IMR-90 (cell line): Measurements from ENCODE around the gene CAGE1. TPM values are rescaled to one million over a fixed set of nuclear protein-coding genes. Genes with fewer than 3 reads are reported as not detected.

Experiments
- ATAC-seq: fragments of 200-7000 bp; cut with Tn5 transposase; 2 replicates; pipeline ENCODE4 v1.9.1; 2020; ENCODE audit warnings: low read depth, mild to moderate bottlenecking, moderate library complexity
- BruUV-seq: library from RNA; stranded (reverse); fragments of 400-500 nt; replicated peaks from 2 replicates; lab custom pipeline; 2021; lab: Mats Ljungman, UMichigan
- CTCF ChIA-PET: fragments of 300-600 bp; formaldehyde crosslinking; extraction: SDS; loops from one replicate; lab custom pipeline; 2021; ENCODE audit warnings: antibody characterized with exemption; lab: Yijun Ruan, JAX
- POLR2A ChIA-PET: fragments of 300-600 bp; sonication (Branson Sonifier 250); formaldehyde crosslinking; loops from one replicate; lab custom pipeline; 2022; ENCODE audit warnings: antibody characterized with exemption; ENCODE audit not compliant: unreplicated experiment; lab: Charles Lee
- DNase-seq: peaks from one replicate; pipeline ENCODE4 v3.0.0; 2013
- H2AFZ ChIP-seq: replicated peaks from 2 replicates; pipeline ENCODE3; 2013; ENCODE audit warnings: low read length, mild to moderate bottlenecking; ENCODE audit not compliant: poor library complexity
- H2AK5ac ChIP-seq: 2 replicates; pipeline ENCODE4 v1.6.1; 2013; ENCODE audit warnings: low read depth, low read length, inconsistent platforms
- H2AK9ac ChIP-seq: replicated peaks from 2 replicates; pipeline ENCODE3; 2013; ENCODE audit warnings: mild to moderate bottlenecking, low read depth, low read length, moderate library complexity; ENCODE audit not compliant: poor library complexity
- H2BK120ac ChIP-seq: 2 replicates; pipeline ENCODE4 v1.6.1; 2013; ENCODE audit warnings: low read depth, low read length, inconsistent platforms
- H2BK15ac ChIP-seq: 3 replicates; pipeline ENCODE4 v1.6.1; 2013; ENCODE audit warnings: low read depth, low read length, inconsistent platforms
- H2BK20ac ChIP-seq: 2 replicates; pipeline ENCODE4 v1.6.1; 2013; ENCODE audit warnings: low read depth, mild to moderate bottlenecking, inconsistent platforms, low read length, moderate library complexity
- H2BK5ac ChIP-seq: 2 replicates; pipeline ENCODE4 v1.6.1; 2013; ENCODE audit warnings: mild to moderate bottlenecking, low read depth, low read length, inconsistent platforms; ENCODE audit not compliant: poor library complexity, severe bottlenecking
- H3K14ac ChIP-seq: replicated peaks from 2 replicates; pipeline ENCODE4 v1.6.1; 2013; ENCODE audit warnings: low read depth, low read length, inconsistent platforms
- H3K18ac ChIP-seq: 2 replicates; pipeline ENCODE4 v1.6.1; 2013; ENCODE audit warnings: low read depth, low read length, control low read depth
- H3K23ac ChIP-seq: 2 replicates; pipeline ENCODE4 v1.6.1; 2013; ENCODE audit warnings: low read depth, low read length, inconsistent platforms
- H3K27ac ChIP-seq: 2 replicates; pipeline ENCODE4 v1.5.1; 2013; ENCODE audit warnings: mild to moderate bottlenecking, control low read depth, low read length; ENCODE audit not compliant: insufficient read depth
- H3K27me3 ChIP-seq: 2 replicates; pipeline ENCODE4 v1.6.1; 2013; ENCODE audit warnings: low read length; ENCODE audit not compliant: control insufficient read depth, insufficient read depth
- H3K36me3 ChIP-seq: 2 replicates; pipeline ENCODE4 v1.6.1; 2013; ENCODE audit warnings: low read length, mixed read lengths; ENCODE audit not compliant: control insufficient read depth, insufficient read depth
- H3K4ac ChIP-seq: 2 replicates; pipeline ENCODE4 v1.6.1; 2013; ENCODE audit warnings: low read depth, low read length, inconsistent platforms
- H3K4me1 ChIP-seq: 2 replicates; pipeline ENCODE4 v1.6.1; 2013; ENCODE audit warnings: low read length, mixed read lengths; ENCODE audit not compliant: control insufficient read depth, insufficient read depth
- H3K4me2 ChIP-seq: 2 replicates; pipeline ENCODE4 v1.6.1; 2013; ENCODE audit warnings: low read depth, mild to moderate bottlenecking, control low read depth, low read length, moderate library complexity
- H3K4me3 ChIP-seq: 2 replicates; pipeline ENCODE4 v1.5.1; 2013; ENCODE audit warnings: low read depth, mild to moderate bottlenecking, control low read depth, low read length, moderate library complexity; ENCODE audit not compliant: insufficient read depth
- H3K56ac ChIP-seq: 2 replicates; pipeline ENCODE4 v1.6.1; 2013; ENCODE audit warnings: low read length, inconsistent platforms; ENCODE audit not compliant: insufficient read depth; ENCODE audit errors: extremely low read depth
- H3K79me1 ChIP-seq, 2 experiments: 2 replicates each; pipeline ENCODE4 v1.6.1; 2013; ENCODE audit warnings: low read length in 2 of 2, inconsistent platforms in 1 of 2, low read depth in 1 of 2
- H3K9ac ChIP-seq: 2 replicates; pipeline ENCODE4 v1.6.1; 2013; ENCODE audit warnings: low read depth, low read length, control low read depth
- H3K9me1 ChIP-seq: 2 replicates; pipeline ENCODE4 v1.6.1; 2013; ENCODE audit warnings: low read length, inconsistent platforms; ENCODE audit not compliant: insufficient read depth
- H3K9me3 ChIP-seq: 2 replicates; pipeline ENCODE4 v1.6.1; 2013; ENCODE audit warnings: low read length; ENCODE audit not compliant: control insufficient read depth, insufficient read depth
- H4K20me1 ChIP-seq: 2 replicates; pipeline ENCODE4 v1.6.1; 2013; ENCODE audit warnings: low read length, inconsistent platforms; ENCODE audit not compliant: insufficient read depth
- H4K5ac ChIP-seq: 2 replicates; pipeline ENCODE4 v1.6.1; 2013; ENCODE audit warnings: mild to moderate bottlenecking, low read depth, low read length, control low read depth
- H4K8ac ChIP-seq, 2 experiments: 2 replicates each; pipeline ENCODE4 v1.6.1; 2013; ENCODE audit warnings: low read depth in 2 of 2, low read length in 2 of 2, control low read depth in 1 of 2, inconsistent platforms in 1 of 2
- H4K91ac ChIP-seq: 2 replicates; pipeline ENCODE4 v1.6.1; 2013; ENCODE audit warnings: low read depth, low read length, inconsistent platforms; ENCODE audit not compliant: insufficient read depth
- BHLHE40 ChIP-seq: fragments of 150-350 bp; IDR thresholded peaks from 2 replicates; pipeline ENCODE4 v1.6.1; 2016; ENCODE audit warnings: mild to moderate bottlenecking, low read depth, low read length
- CEBPB ChIP-seq: IDR thresholded peaks from 2 replicates; pipeline ENCODE4 v1.6.1; 2012; ENCODE audit warnings: low read depth, low read length, improper control_type of control experiment
- CHD1 ChIP-seq: IDR thresholded peaks from 2 replicates; pipeline ENCODE4 v1.6.1; 2012; ENCODE audit warnings: low read depth, low read length, improper control_type of control experiment
- FOS ChIP-seq: fragments of 150-350 bp; IDR thresholded peaks from 2 replicates; pipeline ENCODE4 v1.6.1; 2016; ENCODE audit warnings: low read depth, low read length
- MAZ ChIP-seq: IDR thresholded peaks from 2 replicates; pipeline ENCODE4 v1.6.1; 2012; ENCODE audit warnings: low read depth, mild to moderate bottlenecking, low read length, improper control_type of control experiment, moderate library complexity, borderline replicate concordance
- MXI1 ChIP-seq: IDR thresholded peaks from 2 replicates; pipeline ENCODE4 v1.6.1; 2012; ENCODE audit warnings: low read depth, mild to moderate bottlenecking, low read length, moderate library complexity, borderline replicate concordance
- NFE2L2 ChIP-seq: fragments of 150-350 bp; IDR thresholded peaks from 2 replicates; pipeline ENCODE4 v1.6.1; 2016; ENCODE audit warnings: low read depth, mild to moderate bottlenecking, low read length
- RAD21 ChIP-seq: IDR thresholded peaks from 2 replicates; pipeline ENCODE4 v1.6.1; 2012; ENCODE audit warnings: low read length, improper control_type of control experiment
- RCOR1 ChIP-seq: IDR thresholded peaks from 2 replicates; pipeline ENCODE4 v1.6.1; 2012; ENCODE audit warnings: mild to moderate bottlenecking, low read length, improper control_type of control experiment; ENCODE audit not compliant: insufficient replicate concordance
- SMC3 ChIP-seq: fragments of 150-350 bp; IDR thresholded peaks from 2 replicates; pipeline ENCODE4 v1.6.1; 2016; ENCODE audit warnings: low read depth, mild to moderate bottlenecking, antibody characterized with exemption, low read length, moderate library complexity
- WGBS, 2 experiments: methylation state at CpG; one replicate each; pipeline versions ENCODE4 v1.1.5 to v1.1.7; 2013; ENCODE audit warnings: missing lambda C conversion rate in 2 of 2; ENCODE audit not compliant: insufficient read length in 1 of 2; ENCODE audit errors: extremely low coverage in 2 of 2; 5-methylcytosine and 5-hydroxymethylcytosine counted together
- dilution Hi-C: fragments of 300-500 bp; cut with HindIII; formaldehyde crosslinking; loops from one replicate; pipeline ENCODE4 v1.14.3; 2018; ENCODE audit warnings: low sequenced_read_pairs; ENCODE audit not compliant: unreplicated experiment
- in situ Hi-C: fragments of 300-500 bp; cut with MboI; formaldehyde crosslinking; loops from 3 replicates; pipeline ENCODE4 v1.14.3; 2019; ENCODE audit warnings: low sequenced_read_pairs, inconsistent platforms, mixed read lengths
- intact Hi-C: fragments of 100-400 bp; cut with micrococcal nuclease; formaldehyde crosslinking; loops from 2 replicates; pipeline ENCODE4 v1.10.0; 2022
- polyA plus RNA-seq, 3 experiments: library from polyadenylated mRNA; depleted of rRNA; stranded (reverse); fragments of >200 nt; gene quantifications; 2 replicates each; pipeline ENCODE4 v1.2.3, GENCODE V29; 2012; ENCODE audit warnings: low replicate concordance in 1 of 3
- total RNA-seq: library from RNA; depleted of rRNA; stranded (reverse); fragments of >200 nt; gene quantifications from 2 replicates; pipeline ENCODE4 v1.2.3, GENCODE V29; 2012
- TF ChIP-seq, protein P1 (sequence below): conservative IDR thresholded peaks from 2 replicates; pipeline ENCODE4 v1.5.1; 2012; ENCODE audit warnings: mild to moderate bottlenecking, low read depth, low read length, improper control_type of control experiment
- TF ChIP-seq, protein P2 (sequence below): fragments of 150-350 bp; IDR thresholded peaks from 2 replicates; pipeline ENCODE4 v1.6.1; 2017; ENCODE audit warnings: mild to moderate bottlenecking, antibody characterized with exemption, low read length, low read depth
- TF ChIP-seq, protein P3 (sequence below): fragments of 150-350 bp; IDR thresholded peaks from 2 replicates; pipeline ENCODE4 v1.6.1; 2016; ENCODE audit warnings: low read depth, mild to moderate bottlenecking, low read length, moderate library complexity, borderline replicate concordance

The CAGE1 gene
- total and polyA plus RNA-seq, 2 of the 4 experiments (the other 2 are of a cell fraction): not detected

DNA sequence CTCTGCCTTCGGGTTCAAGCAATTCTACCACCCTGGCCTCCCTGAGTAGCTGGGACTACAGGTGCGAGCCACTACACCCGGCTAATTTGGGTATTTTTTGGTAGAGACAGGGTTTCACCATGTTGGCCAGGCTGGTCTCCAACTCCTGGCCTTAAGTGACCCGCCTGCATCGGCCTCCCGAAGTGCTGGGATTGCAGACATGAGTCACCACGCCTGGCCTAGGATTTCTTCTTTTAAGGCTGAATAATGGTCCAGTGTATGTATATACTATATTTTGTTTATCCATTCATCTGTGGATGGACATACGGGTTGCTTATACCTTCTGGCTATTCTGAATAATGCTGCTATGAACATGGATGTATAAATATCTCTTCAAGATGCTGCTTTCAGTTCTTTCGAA, 17.2 kb upstream of the CAGE1 start:
- in situ Hi-C loops: loop anchor here (10.0 kb wide), 2 partner anchors 122 to 178 kb away; no protein-coding TSS in a partner anchor
- intact Hi-C loops: no loop called here
- DNase-seq: peak; percentile 56

More for the DNA sequence above, 17.2 kb upstream of the CAGE1 start:
- H3K56ac ChIP-seq: no peak overlapping the region
- no CpG with 5 or more reads among the region's 9 CpGs for WGBS, 2 experiments
- peaks cover 24% of the 10 kb centered on the region for H3K36me3 ChIP-seq
- no peak overlapping the region for H2AFZ ChIP-seq
- H3K9me1 ChIP-seq: no peaks in the 10 kb centered on the region
- H2AK9ac ChIP-seq: no peak overlapping the region
- H2BK5ac ChIP-seq: peak overlapping the region; percentile 58
- POLR2A ChIA-PET: no interaction called here
- no peak overlapping the region for H4K8ac ChIP-seq
- H3K18ac ChIP-seq: no peak overlapping the region
- dilution Hi-C loops: no loop called here
- no peaks in the 10 kb centered on the region for H4K20me1 ChIP-seq
- H3K9me3 ChIP-seq: no peaks in the 10 kb centered on the region
- TF ChIP-seq MAZ (no peak), BHLHE40 (no peak), NFE2L2 (no peak), SMC3 (no peak), MXI1 (no peak), FOS (no peak), CEBPB (no peak), CHD1 (no peak), RCOR1 (no peak), RAD21 (no peak)
- TF ChIP-seq, protein P1, sequence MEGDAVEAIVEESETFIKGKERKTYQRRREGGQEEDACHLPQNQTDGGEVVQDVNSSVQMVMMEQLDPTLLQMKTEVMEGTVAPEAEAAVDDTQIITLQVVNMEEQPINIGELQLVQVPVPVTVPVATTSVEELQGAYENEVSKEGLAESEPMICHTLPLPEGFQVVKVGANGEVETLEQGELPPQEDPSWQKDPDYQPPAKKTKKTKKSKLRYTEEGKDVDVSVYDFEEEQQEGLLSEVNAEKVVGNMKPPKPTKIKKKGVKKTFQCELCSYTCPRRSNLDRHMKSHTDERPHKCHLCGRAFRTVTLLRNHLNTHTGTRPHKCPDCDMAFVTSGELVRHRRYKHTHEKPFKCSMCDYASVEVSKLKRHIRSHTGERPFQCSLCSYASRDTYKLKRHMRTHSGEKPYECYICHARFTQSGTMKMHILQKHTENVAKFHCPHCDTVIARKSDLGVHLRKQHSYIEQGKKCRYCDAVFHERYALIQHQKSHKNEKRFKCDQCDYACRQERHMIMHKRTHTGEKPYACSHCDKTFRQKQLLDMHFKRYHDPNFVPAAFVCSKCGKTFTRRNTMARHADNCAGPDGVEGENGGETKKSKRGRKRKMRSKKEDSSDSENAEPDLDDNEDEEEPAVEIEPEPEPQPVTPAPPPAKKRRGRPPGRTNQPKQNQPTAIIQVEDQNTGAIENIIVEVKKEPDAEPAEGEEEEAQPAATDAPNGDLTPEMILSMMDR: no peak
- TF ChIP-seq, protein P2, sequence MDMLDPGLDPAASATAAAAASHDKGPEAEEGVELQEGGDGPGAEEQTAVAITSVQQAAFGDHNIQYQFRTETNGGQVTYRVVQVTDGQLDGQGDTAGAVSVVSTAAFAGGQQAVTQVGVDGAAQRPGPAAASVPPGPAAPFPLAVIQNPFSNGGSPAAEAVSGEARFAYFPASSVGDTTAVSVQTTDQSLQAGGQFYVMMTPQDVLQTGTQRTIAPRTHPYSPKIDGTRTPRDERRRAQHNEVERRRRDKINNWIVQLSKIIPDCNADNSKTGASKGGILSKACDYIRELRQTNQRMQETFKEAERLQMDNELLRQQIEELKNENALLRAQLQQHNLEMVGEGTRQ: no peak
- TF ChIP-seq, protein P3, sequence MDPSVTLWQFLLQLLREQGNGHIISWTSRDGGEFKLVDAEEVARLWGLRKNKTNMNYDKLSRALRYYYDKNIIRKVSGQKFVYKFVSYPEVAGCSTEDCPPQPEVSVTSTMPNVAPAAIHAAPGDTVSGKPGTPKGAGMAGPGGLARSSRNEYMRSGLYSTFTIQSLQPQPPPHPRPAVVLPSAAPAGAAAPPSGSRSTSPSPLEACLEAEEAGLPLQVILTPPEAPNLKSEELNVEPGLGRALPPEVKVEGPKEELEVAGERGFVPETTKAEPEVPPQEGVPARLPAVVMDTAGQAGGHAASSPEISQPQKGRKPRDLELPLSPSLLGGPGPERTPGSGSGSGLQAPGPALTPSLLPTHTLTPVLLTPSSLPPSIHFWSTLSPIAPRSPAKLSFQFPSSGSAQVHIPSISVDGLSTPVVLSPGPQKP: no peak
- H2AK5ac ChIP-seq: no peak overlapping the region
- no TSS peak for BruUV-seq
- no peak overlapping the region for H3K23ac ChIP-seq
- no peak overlapping the region for H2BK15ac ChIP-seq
- H2BK120ac ChIP-seq: no peak overlapping the region
- H3K27me3 ChIP-seq: no peaks in the 10 kb centered on the region
- no peak overlapping the region for H3K4ac ChIP-seq
- peak; percentile 64 for ATAC-seq
- H3K4me1 ChIP-seq: no peaks in the 10 kb centered on the region
- no peak overlapping the region for H3K4me3 ChIP-seq
- CTCF ChIA-PET: no interaction called here
- H3K27ac ChIP-seq: no peak overlapping the region
- no peak overlapping the region for H3K14ac ChIP-seq
- H3K4me2 ChIP-seq: no peak overlapping the region
- H3K79me1 ChIP-seq: no peaks in the 10 kb centered on the region; a peak in 1 of 4 replicates
- H4K91ac ChIP-seq: no peak overlapping the region
- H2BK20ac ChIP-seq: no peak overlapping the region
- no peak overlapping the region for H4K5ac ChIP-seq
- H3K9ac ChIP-seq: no peak overlapping the region
